GM12891 (cell line): ENCODE results near the gene MX2.
A peak's percentile ranks its signal among the peaks of the same experiment; 100 is the strongest.

Source experiments
- POLR2A ChIP-seq: IDR thresholded peaks from 2 replicates; pipeline ENCODE4 v1.6.1; 2011; ENCODE audit warnings: low read depth, low read length, control low read depth
- POLR2AphosphoS5 ChIP-seq: IDR thresholded peaks from 2 replicates; pipeline ENCODE4 v1.6.1; 2011; ENCODE audit warnings: low read depth, low read length, control low read depth
- TAF1 ChIP-seq: IDR thresholded peaks from 2 replicates; pipeline ENCODE4 v1.6.1; 2011; ENCODE audit warnings: low read depth, low read length, control low read depth

DNA sequence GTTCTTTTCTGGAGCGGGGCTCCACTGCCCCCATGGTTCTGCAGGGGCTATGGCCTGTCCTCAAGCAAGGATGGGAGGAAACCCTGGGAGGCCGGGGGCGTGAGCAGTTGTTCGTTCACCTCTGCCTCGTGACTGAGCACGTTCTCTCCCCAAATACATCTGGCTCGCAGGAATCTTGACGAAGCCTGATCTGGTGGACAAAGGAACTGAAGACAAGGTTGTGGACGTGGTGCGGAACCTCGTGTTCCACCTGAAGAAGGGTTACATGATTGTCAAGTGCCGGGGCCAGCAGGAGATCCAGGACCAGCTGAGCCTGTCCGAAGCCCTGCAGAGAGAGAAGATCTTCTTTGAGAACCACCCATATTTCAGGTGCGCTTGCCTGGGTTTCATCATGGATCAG lies 79.7 kb downstream of the MX2 start:
- TF ChIP-seq POLR2AphosphoS5 (0 out of 2 replicates have a peak, but pooled peaks have one; percentile 53), POLR2A (no peak; the same call in 1 of the 2 replicates), TAF1 (no peak)
